Measurements from ENCODE around the gene GOLGA6L10.

The GOLGA6L10 gene

DNA sequence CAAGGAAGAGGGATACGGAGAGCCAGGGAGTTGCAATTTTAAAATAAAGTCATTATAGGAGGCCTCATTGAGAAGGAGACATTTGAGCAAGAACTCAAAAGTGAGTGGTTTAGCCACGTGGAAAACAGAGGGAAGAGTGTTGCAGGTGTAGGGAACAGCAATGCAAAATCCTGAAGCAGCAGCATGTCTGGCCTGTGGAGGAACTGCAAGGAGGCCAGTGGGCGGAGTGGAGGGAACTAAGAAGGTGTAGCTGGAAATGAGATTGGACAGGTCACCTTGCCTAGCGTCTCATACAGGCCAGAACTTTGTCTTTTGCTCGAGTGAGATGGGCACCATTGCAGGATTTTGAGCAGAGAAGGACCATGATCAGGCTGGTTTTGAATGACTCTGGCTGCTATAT lies 51.7 kb downstream of the GOLGA6L10 start:
- DNase-seq, result no peak

- DNase-seq, result no peak
Measured at GRCh38 chr15:82294061-82294690, 55.1 kb downstream of the GOLGA6L10 start.

- no peak for DNase-seq
Measured at GRCh38 chr15:82292271-82292670, 57.0 kb downstream of the GOLGA6L10 start.
